ENCODE data around the gene CLNK.

GRCh38 chr4:10577018-10577417, 107.5 kb downstream of the CLNK start:
- TF ChIP-seq CTCF (IDR thresholded peaks at IDR 0.05; ENCODE audit: low read depth, low read length, poor library complexity, severe bottlenecking) (no peak), EZH2phosphoT487 (IDR thresholded peaks at IDR 0.05; ENCODE audit: borderline replicate concordance, low read length) (no peak)

All from DOHH2 (cell line).